WTC11 (cell line): ENCODE results near the gene TMEM52. TPM values are rescaled to one million over a fixed set of nuclear protein-coding genes. Genes with fewer than 3 reads are reported as not detected.
A peak's percentile ranks its signal among the peaks of the same experiment; 100 is the strongest.

Source experiments
- ATAC-seq: fragments of 200-7000 bp; cut with Tn5 transposase; 2 replicates; pipeline ENCODE4 v1.10.0; 2021; ENCODE audit warnings: mild to moderate bottlenecking, moderate library complexity
- CTCF ChIA-PET: fragments of 300-600 bp; sonication (Branson Sonifier 250); formaldehyde crosslinking; loops from one replicate; lab custom pipeline; 2021; ENCODE audit warnings: antibody characterized with exemption; lab: Charles Lee
- POLR2A ChIA-PET: fragments of 350-600 bp; sonication (Branson Sonifier 250); formaldehyde crosslinking; loops from one replicate; lab custom pipeline; 2021; ENCODE audit warnings: antibody characterized with exemption; lab: Charles Lee
- DNase-seq: peaks from one replicate; pipeline ENCODE4 v3.0.0; 2021; ENCODE audit warnings: low spot score
- H3K27ac Mint-ChIP-seq: 2 replicates; pipeline ENCODE4 v1.8.0; 2021; ENCODE audit warnings: mixed read lengths
- H3K27me3 Mint-ChIP-seq: 2 replicates; pipeline ENCODE4 v1.8.0; 2021; ENCODE audit warnings: low read depth, mild to moderate bottlenecking, moderate library complexity, mixed read lengths
- H3K36me3 Mint-ChIP-seq: 2 replicates; pipeline ENCODE4 v1.8.0; 2021; ENCODE audit warnings: mixed read lengths
- H3K4me1 Mint-ChIP-seq: 2 replicates; pipeline ENCODE4 v1.8.0; 2022; ENCODE audit warnings: mixed read lengths
- H3K4me3 Mint-ChIP-seq: 2 replicates; pipeline ENCODE4 v1.8.0; 2021; ENCODE audit warnings: mild to moderate bottlenecking, moderate library complexity, mixed read lengths
- H3K9me3 Mint-ChIP-seq: 2 replicates; pipeline ENCODE4 v1.8.0; 2021; ENCODE audit warnings: mixed read lengths
- GRHL2 ChIP-seq: fragments of 250-450 bp; sonication (Bioruptor Pico); IDR thresholded peaks from 2 replicates; pipeline ENCODE4 v1.8.0; 2022; ENCODE audit warnings: mild to moderate bottlenecking, moderate library complexity; ENCODE audit not compliant: insufficient replicate concordance, severe bottlenecking
- JUN ChIP-seq: sonication (generic); formaldehyde crosslinking; IDR thresholded peaks from 2 replicates; pipeline ENCODE4 v1.8.0; 2023; ENCODE audit warnings: mild to moderate bottlenecking, missing genetic modification reagents
- NR1H2 ChIP-seq: sonication (generic); formaldehyde crosslinking; IDR thresholded peaks from 2 replicates; pipeline ENCODE4 v1.9.0; 2021; ENCODE audit warnings: mild to moderate bottlenecking, moderate library complexity, missing genetic modification reagents
- RELA ChIP-seq: sonication (generic); formaldehyde crosslinking; IDR thresholded peaks from 2 replicates; pipeline ENCODE4 v1.8.1; 2022; ENCODE audit warnings: missing genetic modification reagents, mild to moderate bottlenecking, borderline replicate concordance
- SOX15 ChIP-seq: fragments of 250-450 bp; sonication (Bioruptor Pico); IDR thresholded peaks from 2 replicates; pipeline ENCODE4 v1.9.0; 2021; ENCODE audit warnings: mild to moderate bottlenecking
- SP1 ChIP-seq: sonication (generic); formaldehyde crosslinking; conservative IDR thresholded peaks from 2 replicates; pipeline ENCODE4 v1.8.1; 2022; ENCODE audit warnings: missing genetic modification reagents
- TEAD4 ChIP-seq: sonication (generic); formaldehyde crosslinking; IDR thresholded peaks from 2 replicates; pipeline ENCODE4 v1.8.0; 2022; ENCODE audit warnings: mild to moderate bottlenecking, missing genetic modification reagents
- ZNF317 ChIP-seq: sonication (generic); formaldehyde crosslinking; IDR thresholded peaks from 2 replicates; pipeline ENCODE4 v1.8.1; 2023; ENCODE audit warnings: low read depth, mild to moderate bottlenecking, moderate library complexity, missing genetic modification reagents, borderline replicate concordance
- ZNF416 ChIP-seq: fragments of 250-450 bp; sonication (Bioruptor Pico); IDR thresholded peaks from 2 replicates; pipeline ENCODE4 v1.9.0; 2021; ENCODE audit warnings: mild to moderate bottlenecking, inconsistent platforms
- total RNA-seq: library from RNA; stranded (reverse); gene quantifications from 3 replicates; pipeline ENCODE4 v1.2.3, GENCODE V29; 2021
- TF ChIP-seq, protein P1 (sequence below): sonication (generic); formaldehyde crosslinking; IDR thresholded peaks from 2 replicates; pipeline ENCODE4 v1.8.1; 2022; ENCODE audit warnings: low read depth, mild to moderate bottlenecking, moderate library complexity, missing genetic modification reagents, borderline replicate concordance
- TF ChIP-seq, protein P2 (sequence below): sonication (generic); formaldehyde crosslinking; IDR thresholded peaks from 2 replicates; pipeline ENCODE4 v1.8.0; 2022; ENCODE audit warnings: mild to moderate bottlenecking, missing genetic modification reagents
- TF ChIP-seq, protein P3 (sequence below): sonication (generic); formaldehyde crosslinking; IDR thresholded peaks from 2 replicates; pipeline ENCODE4 v1.8.0; 2023; ENCODE audit warnings: missing genetic modification reagents, mild to moderate bottlenecking, borderline replicate concordance
- TF ChIP-seq, protein P4 (sequence below): fragments of 250-450 bp; sonication (Bioruptor Pico); conservative IDR thresholded peaks from 2 replicates; pipeline ENCODE4 v1.9.0; 2021; ENCODE audit warnings: mild to moderate bottlenecking
- TF ChIP-seq, protein P5 (sequence below): fragments of 250-450 bp; sonication (Bioruptor Pico); IDR thresholded peaks from 2 replicates; pipeline ENCODE4 v1.9.0; 2021; ENCODE audit warnings: mild to moderate bottlenecking
- TF ChIP-seq, protein P6 (sequence below): sonication (generic); formaldehyde crosslinking; IDR thresholded peaks from 2 replicates; pipeline ENCODE4 v1.8.1; 2022; ENCODE audit warnings: mild to moderate bottlenecking, missing genetic modification reagents, moderate library complexity, borderline replicate concordance

Gene TMEM52
- total RNA-seq, 1 experiment from 2014 or later = 21.9 TPM

DNA sequence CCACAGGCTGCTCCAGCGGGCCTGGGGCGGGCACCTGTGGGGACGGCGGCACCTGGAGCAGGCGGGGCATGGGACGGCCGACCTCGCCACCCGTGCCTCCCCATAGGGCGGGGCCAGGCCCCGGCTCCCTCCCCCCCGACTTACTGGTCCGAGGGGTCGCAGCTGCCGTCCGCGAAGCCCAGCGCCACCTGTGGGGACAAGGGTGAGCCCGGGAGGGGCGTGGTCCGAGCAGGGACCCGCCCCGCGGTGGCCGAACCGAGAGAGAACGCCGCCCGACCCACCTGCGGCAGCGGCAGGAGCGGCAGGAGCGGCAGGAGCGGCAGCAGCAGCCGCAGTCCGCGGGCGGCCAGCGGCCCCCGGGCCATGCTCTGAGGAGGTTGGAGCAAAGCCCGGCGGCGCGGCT is at the start of gene TMEM52 (continued):
- TF ChIP-seq ZNF416 (peak; percentile 62; the same call in 1 of the 2 replicates), GRHL2 (CRISPR knock-in tag) (no peak), TEAD4 (no peak), ZNF317 (CRISPR knock-in tag) (no peak), SP1 (CRISPR knock-in tag) (peak; percentile 55; the same call in 1 of the 2 replicates), JUN (CRISPR knock-in tag) (no peak)
- TF ChIP-seq, protein P1, sequence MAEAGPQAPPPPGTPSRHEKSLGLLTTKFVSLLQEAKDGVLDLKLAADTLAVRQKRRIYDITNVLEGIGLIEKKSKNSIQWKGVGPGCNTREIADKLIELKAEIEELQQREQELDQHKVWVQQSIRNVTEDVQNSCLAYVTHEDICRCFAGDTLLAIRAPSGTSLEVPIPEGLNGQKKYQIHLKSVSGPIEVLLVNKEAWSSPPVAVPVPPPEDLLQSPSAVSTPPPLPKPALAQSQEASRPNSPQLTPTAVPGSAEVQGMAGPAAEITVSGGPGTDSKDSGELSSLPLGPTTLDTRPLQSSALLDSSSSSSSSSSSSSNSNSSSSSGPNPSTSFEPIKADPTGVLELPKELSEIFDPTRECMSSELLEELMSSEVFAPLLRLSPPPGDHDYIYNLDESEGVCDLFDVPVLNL (CRISPR knock-in tag) = no peak
- TF ChIP-seq, protein P2, sequence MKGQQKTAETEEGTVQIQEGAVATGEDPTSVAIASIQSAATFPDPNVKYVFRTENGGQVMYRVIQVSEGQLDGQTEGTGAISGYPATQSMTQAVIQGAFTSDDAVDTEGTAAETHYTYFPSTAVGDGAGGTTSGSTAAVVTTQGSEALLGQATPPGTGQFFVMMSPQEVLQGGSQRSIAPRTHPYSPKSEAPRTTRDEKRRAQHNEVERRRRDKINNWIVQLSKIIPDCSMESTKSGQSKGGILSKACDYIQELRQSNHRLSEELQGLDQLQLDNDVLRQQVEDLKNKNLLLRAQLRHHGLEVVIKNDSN (CRISPR knock-in tag) = 0 out of 2 replicates have a peak, but pooled peaks have one; percentile 2
- TF ChIP-seq, protein P3, sequence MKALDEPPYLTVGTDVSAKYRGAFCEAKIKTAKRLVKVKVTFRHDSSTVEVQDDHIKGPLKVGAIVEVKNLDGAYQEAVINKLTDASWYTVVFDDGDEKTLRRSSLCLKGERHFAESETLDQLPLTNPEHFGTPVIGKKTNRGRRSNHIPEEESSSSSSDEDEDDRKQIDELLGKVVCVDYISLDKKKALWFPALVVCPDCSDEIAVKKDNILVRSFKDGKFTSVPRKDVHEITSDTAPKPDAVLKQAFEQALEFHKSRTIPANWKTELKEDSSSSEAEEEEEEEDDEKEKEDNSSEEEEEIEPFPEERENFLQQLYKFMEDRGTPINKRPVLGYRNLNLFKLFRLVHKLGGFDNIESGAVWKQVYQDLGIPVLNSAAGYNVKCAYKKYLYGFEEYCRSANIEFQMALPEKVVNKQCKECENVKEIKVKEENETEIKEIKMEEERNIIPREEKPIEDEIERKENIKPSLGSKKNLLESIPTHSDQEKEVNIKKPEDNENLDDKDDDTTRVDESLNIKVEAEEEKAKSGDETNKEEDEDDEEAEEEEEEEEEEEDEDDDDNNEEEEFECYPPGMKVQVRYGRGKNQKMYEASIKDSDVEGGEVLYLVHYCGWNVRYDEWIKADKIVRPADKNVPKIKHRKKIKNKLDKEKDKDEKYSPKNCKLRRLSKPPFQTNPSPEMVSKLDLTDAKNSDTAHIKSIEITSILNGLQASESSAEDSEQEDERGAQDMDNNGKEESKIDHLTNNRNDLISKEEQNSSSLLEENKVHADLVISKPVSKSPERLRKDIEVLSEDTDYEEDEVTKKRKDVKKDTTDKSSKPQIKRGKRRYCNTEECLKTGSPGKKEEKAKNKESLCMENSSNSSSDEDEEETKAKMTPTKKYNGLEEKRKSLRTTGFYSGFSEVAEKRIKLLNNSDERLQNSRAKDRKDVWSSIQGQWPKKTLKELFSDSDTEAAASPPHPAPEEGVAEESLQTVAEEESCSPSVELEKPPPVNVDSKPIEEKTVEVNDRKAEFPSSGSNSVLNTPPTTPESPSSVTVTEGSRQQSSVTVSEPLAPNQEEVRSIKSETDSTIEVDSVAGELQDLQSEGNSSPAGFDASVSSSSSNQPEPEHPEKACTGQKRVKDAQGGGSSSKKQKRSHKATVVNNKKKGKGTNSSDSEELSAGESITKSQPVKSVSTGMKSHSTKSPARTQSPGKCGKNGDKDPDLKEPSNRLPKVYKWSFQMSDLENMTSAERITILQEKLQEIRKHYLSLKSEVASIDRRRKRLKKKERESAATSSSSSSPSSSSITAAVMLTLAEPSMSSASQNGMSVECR (CRISPR knock-in tag) = peak; percentile 20; the same call in 1 of the 2 replicates
- TF ChIP-seq, protein P4, sequence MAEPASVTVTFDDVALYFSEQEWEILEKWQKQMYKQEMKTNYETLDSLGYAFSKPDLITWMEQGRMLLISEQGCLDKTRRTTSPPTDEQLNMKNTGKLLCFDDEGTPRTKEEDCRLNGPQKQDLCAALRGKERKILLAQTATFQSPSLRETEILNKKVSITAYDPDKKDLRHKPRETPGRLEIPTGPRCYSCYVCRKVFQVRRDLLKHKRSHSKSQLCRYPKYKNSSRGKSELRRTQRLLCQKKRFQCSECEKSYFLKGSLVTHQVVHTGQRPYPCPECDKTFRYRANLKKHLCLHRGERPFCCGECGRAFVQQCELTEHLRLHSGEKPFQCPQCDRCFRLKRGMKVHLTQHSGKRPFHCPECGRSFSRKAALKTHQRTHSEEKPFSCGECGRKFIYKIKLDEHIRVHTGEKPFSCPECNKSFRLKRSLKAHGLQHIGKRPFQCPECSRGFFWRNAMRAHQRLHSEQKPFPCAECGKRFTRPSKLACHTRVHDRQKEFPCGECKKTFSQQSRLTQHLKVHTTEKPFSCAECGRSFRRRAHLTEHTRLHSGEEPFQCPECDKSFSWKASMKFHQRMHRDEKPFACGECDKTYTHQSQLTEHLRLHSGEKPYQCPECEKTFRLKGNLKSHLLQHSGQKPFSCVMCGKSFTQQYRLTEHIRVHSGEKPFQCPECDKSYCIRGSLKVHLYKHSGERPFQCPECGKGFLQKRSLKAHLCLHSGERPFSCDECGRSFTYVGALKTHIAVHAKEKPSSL (CRISPR knock-in tag) = no peak
- TF ChIP-seq, protein P5, sequence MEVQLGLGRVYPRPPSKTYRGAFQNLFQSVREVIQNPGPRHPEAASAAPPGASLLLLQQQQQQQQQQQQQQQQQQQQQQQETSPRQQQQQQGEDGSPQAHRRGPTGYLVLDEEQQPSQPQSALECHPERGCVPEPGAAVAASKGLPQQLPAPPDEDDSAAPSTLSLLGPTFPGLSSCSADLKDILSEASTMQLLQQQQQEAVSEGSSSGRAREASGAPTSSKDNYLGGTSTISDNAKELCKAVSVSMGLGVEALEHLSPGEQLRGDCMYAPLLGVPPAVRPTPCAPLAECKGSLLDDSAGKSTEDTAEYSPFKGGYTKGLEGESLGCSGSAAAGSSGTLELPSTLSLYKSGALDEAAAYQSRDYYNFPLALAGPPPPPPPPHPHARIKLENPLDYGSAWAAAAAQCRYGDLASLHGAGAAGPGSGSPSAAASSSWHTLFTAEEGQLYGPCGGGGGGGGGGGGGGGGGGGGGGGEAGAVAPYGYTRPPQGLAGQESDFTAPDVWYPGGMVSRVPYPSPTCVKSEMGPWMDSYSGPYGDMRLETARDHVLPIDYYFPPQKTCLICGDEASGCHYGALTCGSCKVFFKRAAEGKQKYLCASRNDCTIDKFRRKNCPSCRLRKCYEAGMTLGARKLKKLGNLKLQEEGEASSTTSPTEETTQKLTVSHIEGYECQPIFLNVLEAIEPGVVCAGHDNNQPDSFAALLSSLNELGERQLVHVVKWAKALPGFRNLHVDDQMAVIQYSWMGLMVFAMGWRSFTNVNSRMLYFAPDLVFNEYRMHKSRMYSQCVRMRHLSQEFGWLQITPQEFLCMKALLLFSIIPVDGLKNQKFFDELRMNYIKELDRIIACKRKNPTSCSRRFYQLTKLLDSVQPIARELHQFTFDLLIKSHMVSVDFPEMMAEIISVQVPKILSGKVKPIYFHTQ (CRISPR knock-in tag) = no peak

DNA sequence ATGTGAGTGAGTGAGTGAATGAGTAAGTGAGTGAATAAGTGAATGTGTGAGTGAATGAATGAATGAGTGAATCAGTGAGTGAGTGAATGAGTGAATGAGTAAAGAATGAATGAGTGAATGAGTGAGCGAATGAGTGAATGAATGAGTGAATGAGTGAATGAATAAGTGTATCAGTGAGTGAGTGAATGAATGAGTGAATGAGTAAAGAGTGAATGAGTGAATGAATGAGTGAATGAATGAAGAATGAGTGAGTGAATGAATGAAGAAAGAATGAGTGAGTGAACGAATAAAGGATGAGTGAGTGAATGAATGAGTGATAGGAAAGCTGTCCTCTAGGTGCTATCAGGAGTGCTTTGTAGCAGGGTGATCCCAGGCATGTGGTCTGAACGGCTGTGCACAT is 48.8 kb upstream of the TMEM52 start:
- H3K9me3 Mint-ChIP-seq = peaks cover 15% of the 10 kb centered on the region
- ChIA-PET POLR2A (no interaction called here), CTCF (interaction anchor here (1.3 kb wide), 1 partner anchor 77 kb away, joined by 9 read pairs; no protein-coding TSS in a partner anchor)
- H3K4me3 Mint-ChIP-seq = no peak overlapping the region
- ATAC-seq (no peak), DNase-seq (no peak)
- H3K27ac Mint-ChIP-seq = no peak overlapping the region
- H3K4me1 Mint-ChIP-seq = no peaks in the 10 kb centered on the region
- no peaks in the 10 kb centered on the region for H3K36me3 Mint-ChIP-seq
- no peaks in the 10 kb centered on the region for H3K27me3 Mint-ChIP-seq
- TF ChIP-seq, protein P6, sequence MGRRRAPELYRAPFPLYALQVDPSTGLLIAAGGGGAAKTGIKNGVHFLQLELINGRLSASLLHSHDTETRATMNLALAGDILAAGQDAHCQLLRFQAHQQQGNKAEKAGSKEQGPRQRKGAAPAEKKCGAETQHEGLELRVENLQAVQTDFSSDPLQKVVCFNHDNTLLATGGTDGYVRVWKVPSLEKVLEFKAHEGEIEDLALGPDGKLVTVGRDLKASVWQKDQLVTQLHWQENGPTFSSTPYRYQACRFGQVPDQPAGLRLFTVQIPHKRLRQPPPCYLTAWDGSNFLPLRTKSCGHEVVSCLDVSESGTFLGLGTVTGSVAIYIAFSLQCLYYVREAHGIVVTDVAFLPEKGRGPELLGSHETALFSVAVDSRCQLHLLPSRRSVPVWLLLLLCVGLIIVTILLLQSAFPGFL = no peak
- TF ChIP-seq, protein P3 (CRISPR knock-in tag) = no peak
- TF ChIP-seq RELA = no peak
- no peak for TF ChIP-seq NR1H2
- no peak for TF ChIP-seq SOX15
